SIG-M5 treated with dmso at 0.1 percent for 504 hours (cell line): ENCODE results near the gene CAND1.
A peak's percentile ranks its signal among the peaks of the same experiment; 100 is the strongest.

Experiments
- DNase-seq: peaks from one replicate; lab custom pipeline; 2025; ENCODE audit not compliant: unreplicated experiment; lab: John Stamatoyannopoulos, UW

Gene CAND1

GRCh38 chr12:67268896-67269632 is at the start of gene CAND1:
CAND1 (plus strand) TSS chr12:67269358; CDS start chr12:67269718, 360 bp downstream.
- peak; percentile 97 for DNase-seq

GRCh38 chr12:67220065-67220464 is 49.1 kb upstream of the CAND1 start:
- peak; percentile 5 for DNase-seq

- peak; percentile 20 for DNase-seq
These were observed 46.9 kb upstream of the CAND1 start for GRCh38 chr12:67222302-67222701.

- no peak for DNase-seq
These were observed 45.9 kb upstream of the CAND1 start for GRCh38 chr12:67223225-67223624.

GRCh38 chr12:67237231-67237630 is 31.9 kb upstream of the CAND1 start:
- DNase-seq = no peak

GRCh38 chr12:67239061-67239460 is 30.1 kb upstream of the CAND1 start:
- no peak for DNase-seq

- DNase-seq = no peak
These were observed 27.7 kb upstream of the CAND1 start for GRCh38 chr12:67241482-67241881.

- DNase-seq = no peak
These were observed 25.9 kb upstream of the CAND1 start for GRCh38 chr12:67243260-67243659.

- DNase-seq = no peak
These were observed 23.6 kb upstream of the CAND1 start for GRCh38 chr12:67245571-67245970.

GRCh38 chr12:67251012-67251411 is 18.1 kb upstream of the CAND1 start:
- no peak for DNase-seq

GRCh38 chr12:67254372-67255026 is 14.7 kb upstream of the CAND1 start:
- no peak for DNase-seq

GRCh38 chr12:67256649-67257048 is 12.5 kb upstream of the CAND1 start:
- no peak for DNase-seq

- no peak for DNase-seq
These were observed 5.7 kb upstream of the CAND1 start for GRCh38 chr12:67263471-67263870.

- peak; percentile 100 for DNase-seq
These were observed 743 bp upstream of the CAND1 start for GRCh38 chr12:67268335-67268895.

- peak; percentile 53 for DNase-seq
These were observed 745 bp downstream of the CAND1 start for GRCh38 chr12:67269633-67270573.

GRCh38 chr12:67270622-67271021 is 1.5 kb downstream of the CAND1 start:
- DNase-seq = no peak

- DNase-seq = no peak
These were observed 2.8 kb downstream of the CAND1 start for GRCh38 chr12:67271976-67272375.

- DNase-seq = no peak
These were observed 5.0 kb downstream of the CAND1 start for GRCh38 chr12:67274186-67274585.

- DNase-seq = peak; percentile 19
These were observed 6.3 kb downstream of the CAND1 start for GRCh38 chr12:67275380-67275913.

GRCh38 chr12:67276421-67276820 is 7.3 kb downstream of the CAND1 start:
- DNase-seq = no peak

- no peak for DNase-seq
These were observed 10.5 kb downstream of the CAND1 start for GRCh38 chr12:67279637-67280036.
